ENCODE results near the gene DENND5A. TPM values are rescaled to one million over a fixed set of nuclear protein-coding genes. Genes with fewer than 3 reads are reported as not detected.

The DENND5A gene
- total and polyA plus RNA-seq, 4 donors: 7.9 to 45.8 (median 18.2) TPM

- WGBS: 96% methylated on average over 2 of the region's 2 CpGs
- no peak for TF ChIP-seq SP1 (IDR thresholded peaks at IDR 0.05)
- no peak for TF ChIP-seq FOXA2 (IDR thresholded peaks at IDR 0.05)
- no peak for TF ChIP-seq ATF3 (IDR thresholded peaks at IDR 0.05)
- TF ChIP-seq HNF4A (conservative IDR thresholded peaks at IDR 0.05): no peak
- no peak for TF ChIP-seq CTCF (IDR thresholded peaks at IDR 0.05; ENCODE audit: low read depth, low read length, missing input control)
- TF ChIP-seq EGR1 (IDR thresholded peaks at IDR 0.05; ENCODE audit: low read depth in 2 of 2): no peak
- TF ChIP-seq, protein P1, sequence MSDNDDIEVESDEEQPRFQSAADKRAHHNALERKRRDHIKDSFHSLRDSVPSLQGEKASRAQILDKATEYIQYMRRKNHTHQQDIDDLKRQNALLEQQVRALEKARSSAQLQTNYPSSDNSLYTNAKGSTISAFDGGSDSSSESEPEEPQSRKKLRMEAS (IDR thresholded peaks at IDR 0.05): no peak
- TF ChIP-seq RAD21 (IDR thresholded peaks at IDR 0.05): no peak
- no peak for TF ChIP-seq TAF1 (conservative IDR thresholded peaks at IDR 0.05)
- no peak for TF ChIP-seq HNF4G (IDR thresholded peaks at IDR 0.05)
- TF ChIP-seq YY1 (IDR thresholded peaks at IDR 0.05): no peak
- no peak for TF ChIP-seq GABPA (IDR thresholded peaks at IDR 0.05 in 1 of 2, conservative IDR thresholded peaks at IDR 0.05 in 1 of 2)
- no peak for TF ChIP-seq JUND (IDR thresholded peaks at IDR 0.05)
- no peak for TF ChIP-seq NR2F2 (IDR thresholded peaks at IDR 0.05)
- no peak for TF ChIP-seq FOXA1 (IDR thresholded peaks at IDR 0.05)
- no peak for TF ChIP-seq REST (IDR thresholded peaks at IDR 0.05)
- TF ChIP-seq RXRA (IDR thresholded peaks at IDR 0.05): no peak
- TF ChIP-seq, protein P2, sequence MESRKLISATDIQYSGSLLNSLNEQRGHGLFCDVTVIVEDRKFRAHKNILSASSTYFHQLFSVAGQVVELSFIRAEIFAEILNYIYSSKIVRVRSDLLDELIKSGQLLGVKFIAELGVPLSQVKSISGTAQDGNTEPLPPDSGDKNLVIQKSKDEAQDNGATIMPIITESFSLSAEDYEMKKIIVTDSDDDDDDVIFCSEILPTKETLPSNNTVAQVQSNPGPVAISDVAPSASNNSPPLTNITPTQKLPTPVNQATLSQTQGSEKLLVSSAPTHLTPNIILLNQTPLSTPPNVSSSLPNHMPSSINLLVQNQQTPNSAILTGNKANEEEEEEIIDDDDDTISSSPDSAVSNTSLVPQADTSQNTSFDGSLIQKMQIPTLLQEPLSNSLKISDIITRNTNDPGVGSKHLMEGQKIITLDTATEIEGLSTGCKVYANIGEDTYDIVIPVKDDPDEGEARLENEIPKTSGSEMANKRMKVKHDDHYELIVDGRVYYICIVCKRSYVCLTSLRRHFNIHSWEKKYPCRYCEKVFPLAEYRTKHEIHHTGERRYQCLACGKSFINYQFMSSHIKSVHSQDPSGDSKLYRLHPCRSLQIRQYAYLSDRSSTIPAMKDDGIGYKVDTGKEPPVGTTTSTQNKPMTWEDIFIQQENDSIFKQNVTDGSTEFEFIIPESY (IDR thresholded peaks at IDR 0.05): no peak
- H3K27ac ChIP-seq (ENCODE audit: low read depth in 1 of 2, low read length in 2 of 2): no peak overlapping the region
- no peak for DNase-seq (ENCODE audit: low spot score)
- H3K9ac ChIP-seq (ENCODE audit: low read depth in 1 of 2, low read length in 2 of 2): no peak overlapping the region
- no peaks in the 10 kb centered on the region for H3K9me3 ChIP-seq (ENCODE audit: control insufficient read depth in 4 of 4, low read length in 3 of 4)
- peaks cover 0 to 5% (median 2%) of the 10 kb centered on the region in 4 donors for H3K4me1 ChIP-seq (ENCODE audit: control insufficient read depth in 4 of 4, insufficient read depth in 4 of 4, low read length in 3 of 4)
- no peaks in the 10 kb centered on the region for H3K27me3 ChIP-seq (ENCODE audit: control insufficient read depth in 4 of 4, insufficient read depth in 4 of 4, low read length in 3 of 4)
- no peak overlapping the region for H3K4me3 ChIP-seq (ENCODE audit: low read depth in 1 of 3, low read length in 3 of 3)
- no peaks in the 10 kb centered on the region for H3K36me3 ChIP-seq (ENCODE audit: control insufficient read depth in 4 of 4, insufficient read depth in 3 of 4, low read depth in 1 of 4, low read length in 3 of 4)
These were observed 131.2 kb downstream of the DENND5A start for GRCh38 chr11:9133956-9134355.

Data from liver (tissue), 9 donors.